HG03378 (cell line): ENCODE measurements around the gene MCC.
A peak's percentile ranks its signal among the peaks of the same experiment; 100 is the strongest.
"Not testable (repeated sequence)": the region's sequence is repeated elsewhere in the genome, so short reads cannot be mapped to it uniquely, and the experiment has no call there.

Experiments
- ATAC-seq: cut with Tn5 transposase; IDR thresholded peaks from one replicate; pipeline ENCODE4 v1.9.1; 2021; ENCODE audit warnings: mild to moderate bottlenecking, moderate library complexity; ENCODE audit not compliant: unreplicated experiment

The MCC gene

GRCh38 chr5:113427871-113428574 is 60.2 kb downstream of the MCC start:
- ATAC-seq = no peak

GRCh38 chr5:113425909-113426308 is 62.3 kb downstream of the MCC start:
- ATAC-seq = no peak

- no peak for ATAC-seq
Observed at GRCh38 chr5:113421693-113422092, 66.6 kb downstream of the MCC start.

GRCh38 chr5:113405530-113405929 is 82.7 kb downstream of the MCC start:
- no peak for ATAC-seq

GRCh38 chr5:113404269-113404668 is 84.0 kb downstream of the MCC start:
- ATAC-seq = no peak

GRCh38 chr5:113397986-113398385 is 90.3 kb downstream of the MCC start:
- not testable (repeated sequence) for ATAC-seq

GRCh38 chr5:113397046-113397445 is 91.2 kb downstream of the MCC start:
- no peak for ATAC-seq

GRCh38 chr5:113394658-113395057 is 93.6 kb downstream of the MCC start:
- ATAC-seq = no peak

GRCh38 chr5:113390224-113390623 is 98.0 kb downstream of the MCC start:
- no peak for ATAC-seq

GRCh38 chr5:113389116-113389515 is 99.1 kb downstream of the MCC start:
- no peak for ATAC-seq

GRCh38 chr5:113387844-113388243 is 100.4 kb downstream of the MCC start:
- ATAC-seq = no peak

- no peak for ATAC-seq
Observed at GRCh38 chr5:113384782-113385285, 103.4 kb downstream of the MCC start.

GRCh38 chr5:113382731-113383130 is 105.5 kb downstream of the MCC start:
- ATAC-seq = no peak

- no peak for ATAC-seq
Observed at GRCh38 chr5:113381791-113382190, 106.5 kb downstream of the MCC start.

- ATAC-seq = no peak
Observed at GRCh38 chr5:113380807-113381326, 107.4 kb downstream of the MCC start.

- ATAC-seq = no peak
Observed at GRCh38 chr5:113379936-113380806, 108.1 kb downstream of the MCC start.

GRCh38 chr5:113378959-113379541 is 109.2 kb downstream of the MCC start:
- peak; percentile 58 for ATAC-seq

- no peak for ATAC-seq
Observed at GRCh38 chr5:113378514-113378913, 109.7 kb downstream of the MCC start.

- no peak for ATAC-seq
Observed at GRCh38 chr5:113378081-113378480, 110.2 kb downstream of the MCC start.

- no peak for ATAC-seq
Observed at GRCh38 chr5:113376640-113377039, 111.6 kb downstream of the MCC start.

- no peak for ATAC-seq
Observed at GRCh38 chr5:113375480-113376060, 112.7 kb downstream of the MCC start.
